OCI-M2 (cell line): ENCODE data around the gene ZCCHC7.
"Not testable (repeated sequence)": the region's sequence is repeated elsewhere in the genome, so short reads cannot be mapped to it uniquely, and the experiment has no call there.

Experiments
- DNase-seq: peaks from one replicate; lab custom pipeline; 2025; ENCODE audit not compliant: unreplicated experiment; lab: John Stamatoyannopoulos, UW

ZCCHC7 gene

GRCh38 chr9:37291612-37292238 is 171.4 kb downstream of the ZCCHC7 start:
- not testable (repeated sequence) for DNase-seq

- no peak for DNase-seq
Observed at GRCh38 chr9:37292896-37293295, 172.5 kb downstream of the ZCCHC7 start.

- no peak for DNase-seq
Observed at GRCh38 chr9:37293664-37294524, 173.5 kb downstream of the ZCCHC7 start.

- DNase-seq: no peak
Observed at GRCh38 chr9:37295178-37295577, 174.8 kb downstream of the ZCCHC7 start.

GRCh38 chr9:37295796-37296195 is 175.4 kb downstream of the ZCCHC7 start:
- peak; percentile 22 for DNase-seq

- DNase-seq: no peak
Observed at GRCh38 chr9:37297592-37297991, 177.2 kb downstream of the ZCCHC7 start.

GRCh38 chr9:37300620-37301019 is 180.2 kb downstream of the ZCCHC7 start:
- DNase-seq: no peak

GRCh38 chr9:37301042-37301853 is 180.9 kb downstream of the ZCCHC7 start:
- no peak for DNase-seq

- no peak for DNase-seq
Observed at GRCh38 chr9:37301854-37302172, 181.4 kb downstream of the ZCCHC7 start.

GRCh38 chr9:37302277-37302676 is 181.9 kb downstream of the ZCCHC7 start:
- no peak for DNase-seq

GRCh38 chr9:37303272-37303671 is 182.9 kb downstream of the ZCCHC7 start:
- not testable (repeated sequence) for DNase-seq

- no peak for DNase-seq
Observed at GRCh38 chr9:37309136-37309535, 188.8 kb downstream of the ZCCHC7 start.

- DNase-seq: no peak
Observed at GRCh38 chr9:37311938-37312708, 191.7 kb downstream of the ZCCHC7 start.

GRCh38 chr9:37324261-37324683 is 203.9 kb downstream of the ZCCHC7 start:
- no peak for DNase-seq

- no peak for DNase-seq
Observed at GRCh38 chr9:37324691-37325490, 204.5 kb downstream of the ZCCHC7 start.

- DNase-seq: no peak
Observed at GRCh38 chr9:37325778-37326177, 205.4 kb downstream of the ZCCHC7 start.

GRCh38 chr9:37327553-37327952 is 207.2 kb downstream of the ZCCHC7 start:
- no peak for DNase-seq

GRCh38 chr9:37328556-37329227 is 208.3 kb downstream of the ZCCHC7 start:
- DNase-seq: no peak

- no peak for DNase-seq
Observed at GRCh38 chr9:37329576-37329975, 209.2 kb downstream of the ZCCHC7 start.

GRCh38 chr9:37331871-37332270 is 211.5 kb downstream of the ZCCHC7 start:
- DNase-seq: no peak
